PC-9 (cell line): ENCODE data around the gene INCA1. TPM values are rescaled to one million over a fixed set of nuclear protein-coding genes. Genes with fewer than 3 reads are reported as not detected.

Experiments
- BruUV-seq: library from RNA; stranded (reverse); fragments of 400-500 nt; replicated peaks from 2 replicates; lab custom pipeline; 2021; lab: Mats Ljungman, UMichigan
- CTCF ChIA-PET: fragments of 300-600 bp; sonication (Branson Sonifier 250); formaldehyde crosslinking; loops from one replicate; lab custom pipeline; 2022; ENCODE audit warnings: antibody characterized with exemption; lab: Charles Lee
- POLR2A ChIA-PET: fragments of 300-600 bp; sonication (Branson Sonifier 250); formaldehyde crosslinking; loops from one replicate; lab custom pipeline; 2022; ENCODE audit warnings: antibody characterized with exemption; ENCODE audit not compliant: unreplicated experiment; lab: Charles Lee
- DNase-seq, 2 experiments: peaks; one replicate each; pipeline versions ENCODE4 v3.0.0 to v3.0.0-alpha.2; 2015 to 2022; ENCODE audit warnings: mixed read lengths in 1 of 2
- H2AFZ ChIP-seq: fragments of 200-600 bp; sonication (generic); 2 replicates; pipeline ENCODE4 v1.8.1; 2017; ENCODE audit warnings: antibody characterized with exemption
- H3F3A ChIP-seq: fragments of 200-600 bp; sonication (generic); 2 replicates; pipeline ENCODE4 v1.8.1; 2017; ENCODE audit warnings: antibody characterized with exemption, mild to moderate bottlenecking, low read depth; ENCODE audit not compliant: insufficient read depth
- H3K27ac ChIP-seq: fragments of 200-600 bp; sonication (generic); 2 replicates; pipeline ENCODE4 v1.6.1; 2016; ENCODE audit warnings: mixed run types
- H3K27me3 ChIP-seq: fragments of 200-600 bp; sonication (generic); 2 replicates; pipeline ENCODE4 v1.6.1; 2016; ENCODE audit warnings: low read depth, mixed run types; ENCODE audit not compliant: insufficient read depth
- H3K36me3 ChIP-seq: fragments of 200-600 bp; sonication (generic); 2 replicates; pipeline ENCODE4 v1.6.1; 2016; ENCODE audit warnings: low read depth, mixed run types
- H3K4me1 ChIP-seq: fragments of 200-600 bp; sonication (generic); replicated peaks from 2 replicates; pipeline ENCODE4 v1.6.1; 2016; ENCODE audit warnings: mixed run types; ENCODE audit not compliant: insufficient read depth
- H3K4me2 ChIP-seq: fragments of 200-600 bp; sonication (generic); 2 replicates; pipeline ENCODE4 v1.6.1; 2017; ENCODE audit warnings: mixed run types
- H3K4me3 ChIP-seq: fragments of 200-600 bp; sonication (generic); 2 replicates; pipeline ENCODE4 v1.6.1; 2016; ENCODE audit warnings: mixed run types
- H3K79me2 ChIP-seq: fragments of 200-600 bp; sonication (generic); 2 replicates; pipeline ENCODE4 v1.6.1; 2017; ENCODE audit warnings: low read depth, mixed run types
- H3K9me2 ChIP-seq: fragments of 200-600 bp; sonication (generic); 2 replicates; pipeline ENCODE4 v1.8.1; 2017; ENCODE audit warnings: mild to moderate bottlenecking; ENCODE audit not compliant: insufficient read depth
- H3K9me3 ChIP-seq: fragments of 200-600 bp; sonication (generic); 2 replicates; pipeline ENCODE4 v1.8.1; 2016; ENCODE audit warnings: low read depth; ENCODE audit not compliant: insufficient read depth
- H4K20me1 ChIP-seq: fragments of 200-600 bp; sonication (generic); 2 replicates; pipeline ENCODE4 v1.8.1; 2017; ENCODE audit not compliant: insufficient read depth
- EZH2 ChIP-seq: fragments of 200-600 bp; sonication (generic); IDR thresholded peaks from 2 replicates; pipeline ENCODE4 v1.8.0; 2017; ENCODE audit warnings: antibody characterized with exemption, low read depth
- intact Hi-C: fragments of 100-400 bp; cut with micrococcal nuclease; formaldehyde crosslinking; loops from one replicate; pipeline ENCODE4 v1.10.0; 2022; ENCODE audit not compliant: unreplicated experiment
- total RNA-seq: library from RNA; stranded (reverse); gene quantifications from 2 replicates; pipeline ENCODE4 v1.2.3, GENCODE V29; 2021
- TF ChIP-seq, protein P1 (sequence below): fragments of 200-600 bp; sonication (generic); conservative IDR thresholded peaks from 2 replicates; pipeline ENCODE4 v1.6.1; 2017; ENCODE audit warnings: mixed run types, antibody characterized with exemption, mild to moderate bottlenecking, moderate library complexity

INCA1 gene
- total RNA-seq, 1 experiment from 2014 or later = 2.9 TPM

DNA sequence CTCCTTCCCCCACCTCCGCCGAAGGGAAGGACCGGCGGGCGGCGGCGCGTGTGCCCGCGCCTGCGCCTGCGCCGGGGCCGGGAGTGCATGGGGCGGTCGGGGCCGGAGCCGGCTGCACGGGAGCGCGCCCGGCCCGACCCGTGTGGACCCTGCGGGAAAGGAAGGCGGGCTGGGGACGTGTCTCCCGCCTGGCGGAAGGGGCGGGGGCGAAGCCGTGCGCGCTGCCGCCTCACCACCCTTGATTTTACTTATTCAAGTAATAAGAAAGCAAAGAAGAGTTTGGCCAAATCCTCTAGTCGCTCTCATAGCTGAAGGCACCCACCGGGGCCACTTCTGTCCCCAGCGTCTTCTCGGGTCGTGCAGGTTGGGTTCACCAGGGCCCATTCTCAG is 48.4 kb downstream of the INCA1 start:
- BruUV-seq = TSS peak; percentile 7
- Histone ChIP-seq H3K4me2 (peak overlapping the region; percentile 84), H3K4me3 (peak overlapping the region; percentile 99), H3K9me2 (no peaks in the 10 kb centered on the region), H3K27me3 (no peaks in the 10 kb centered on the region), H2AFZ (peak overlapping the region; percentile 74), H3K79me2 (peaks cover 51% of the 10 kb centered on the region), H3K27ac (peak overlapping the region; percentile 99), H3K9me3 (no peaks in the 10 kb centered on the region), H3K4me1 (peaks cover 39% of the 10 kb centered on the region), H3K36me3 (peaks cover 21% of the 10 kb centered on the region), H4K20me1 (peaks cover 34% of the 10 kb centered on the region), H3F3A (peaks cover 78% of the 10 kb centered on the region)
- TF ChIP-seq, protein P1, sequence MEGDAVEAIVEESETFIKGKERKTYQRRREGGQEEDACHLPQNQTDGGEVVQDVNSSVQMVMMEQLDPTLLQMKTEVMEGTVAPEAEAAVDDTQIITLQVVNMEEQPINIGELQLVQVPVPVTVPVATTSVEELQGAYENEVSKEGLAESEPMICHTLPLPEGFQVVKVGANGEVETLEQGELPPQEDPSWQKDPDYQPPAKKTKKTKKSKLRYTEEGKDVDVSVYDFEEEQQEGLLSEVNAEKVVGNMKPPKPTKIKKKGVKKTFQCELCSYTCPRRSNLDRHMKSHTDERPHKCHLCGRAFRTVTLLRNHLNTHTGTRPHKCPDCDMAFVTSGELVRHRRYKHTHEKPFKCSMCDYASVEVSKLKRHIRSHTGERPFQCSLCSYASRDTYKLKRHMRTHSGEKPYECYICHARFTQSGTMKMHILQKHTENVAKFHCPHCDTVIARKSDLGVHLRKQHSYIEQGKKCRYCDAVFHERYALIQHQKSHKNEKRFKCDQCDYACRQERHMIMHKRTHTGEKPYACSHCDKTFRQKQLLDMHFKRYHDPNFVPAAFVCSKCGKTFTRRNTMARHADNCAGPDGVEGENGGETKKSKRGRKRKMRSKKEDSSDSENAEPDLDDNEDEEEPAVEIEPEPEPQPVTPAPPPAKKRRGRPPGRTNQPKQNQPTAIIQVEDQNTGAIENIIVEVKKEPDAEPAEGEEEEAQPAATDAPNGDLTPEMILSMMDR = no peak
- no peak for TF ChIP-seq EZH2
- ChIA-PET CTCF (interaction anchor here (0.6 kb wide), 1 partner anchor 156 kb away, joined by 3 read pairs; no protein-coding TSS in a partner anchor), POLR2A (interaction anchor here (0.6 to 3.0 kb wide), 4 partner anchors 9 to 269 kb away, joined by 3 to 42 read pairs (median 8); partner anchors contain the start of genes RNF167, SLC25A11 and SPAG7)
- intact Hi-C loops = loop anchor here (1.0 to 10.0 kb wide), 6 partner anchors 9 to 239 kb away; partner anchors contain the start of genes ARRB2, INCA1, KIF1C and MINK1
- DNase-seq = peak; percentile 71 to 92

DNA sequence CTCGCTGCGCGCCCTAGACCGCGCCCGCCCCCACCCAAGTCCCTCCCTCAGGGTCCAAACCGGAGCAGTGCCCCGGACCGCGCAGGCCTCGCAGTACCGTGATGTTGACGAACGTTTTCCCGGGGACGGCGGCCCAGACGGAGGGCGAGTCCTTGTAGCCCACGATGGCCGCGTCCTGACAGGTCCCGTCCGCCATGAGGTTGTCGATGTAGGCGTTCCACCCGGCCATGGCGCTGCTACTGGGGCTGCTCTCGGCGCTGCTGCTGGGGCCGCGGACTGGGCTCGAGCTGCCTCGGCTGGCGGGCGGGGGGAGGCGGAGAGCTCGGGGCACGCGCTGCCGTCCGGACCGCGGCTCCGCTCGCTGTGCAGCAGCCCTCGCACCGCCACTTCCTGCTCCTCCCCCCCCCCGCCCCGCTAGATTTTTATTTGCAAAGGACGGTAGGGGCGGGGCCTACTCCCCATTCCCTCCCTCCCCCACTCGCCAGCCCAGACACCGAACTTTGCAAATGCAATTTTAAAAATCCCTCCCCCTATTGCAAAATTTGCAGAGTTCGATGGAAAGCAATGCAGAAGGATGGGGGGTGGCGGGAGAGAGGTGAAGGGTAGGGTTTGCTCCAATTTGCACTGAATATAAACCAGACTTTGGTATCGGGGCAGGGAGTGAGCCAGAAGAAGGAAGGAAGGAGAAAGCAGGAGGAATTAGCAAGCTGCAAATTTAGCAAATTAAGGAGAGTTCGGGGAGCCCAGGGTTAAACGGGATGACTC is 49.0 kb downstream of the INCA1 start, which contains the start of gene PFN1:
PFN1 (minus strand) TSS at position 365 of the 765 bp plus-strand sequence; CDS start at position 229, 136 bp downstream.
- ChIA-PET CTCF (interaction anchor here (0.6 kb wide), 2 partner anchors 40 to 156 kb away, joined by 3 read pairs; no protein-coding TSS in a partner anchor), POLR2A (interaction anchor here (0.6 to 3.0 kb wide), 6 partner anchors 8 to 158 kb away, joined by 3 to 42 read pairs (median 4); partner anchors contain the start of genes RNF167, SLC25A11 and SPAG7)
- no TSS peak for BruUV-seq
- H3K9me3 ChIP-seq = no peaks in the 10 kb centered on the region
- intact Hi-C loops = loop anchor here (1.0 to 10.0 kb wide), 3 partner anchors 40 to 114 kb away; partner anchors contain the start of genes INCA1, KIF1C and MINK1
- DNase-seq = peak; percentile 82 to 89
- no peaks in the 10 kb centered on the region for H3K27me3 ChIP-seq
- peaks cover 25% of the 10 kb centered on the region for H3K36me3 ChIP-seq
- H3K27ac ChIP-seq = peak within 1 kb of the TSS; percentile 99
- peaks cover 39% of the 10 kb centered on the region for H3K4me1 ChIP-seq
- peak within 1 kb of the TSS; percentile 84 for H3K4me2 ChIP-seq
- H3K4me3 ChIP-seq = peak within 1 kb of the TSS; percentile 99
- peaks cover 39% of the 10 kb centered on the region for H4K20me1 ChIP-seq
- TF ChIP-seq, protein P1 = no peak
- TF ChIP-seq EZH2 = no peak
- H3F3A ChIP-seq = peaks cover 84% of the 10 kb centered on the region
- H2AFZ ChIP-seq = peak within 1 kb of the TSS; percentile 78
- H3K9me2 ChIP-seq = no peaks in the 10 kb centered on the region
- peaks cover 57% of the 10 kb centered on the region for H3K79me2 ChIP-seq
